ENCODE data around the gene ZNF213.

Gene ZNF213

GRCh38 chr16:3101841-3102470, 32.9 kb upstream of the ZNF213 start:
- no peak for DNase-seq

- peak; percentile 96 for DNase-seq
Measured at GRCh38 chr16:3106205-3106928, 28.5 kb upstream of the ZNF213 start.

- DNase-seq, result peak; percentile 85
Measured at GRCh38 chr16:3112058-3112880, 22.6 kb upstream of the ZNF213 start, which contains the start of gene ZNF205. ZNF205 (plus strand) TSS chr16:3112586; CDS start chr16:3113431, 845 bp downstream.

- peak; percentile 69 for DNase-seq
Measured at GRCh38 chr16:3112881-3113574, 21.8 kb upstream of the ZNF213 start.

- no peak for DNase-seq
Measured at GRCh38 chr16:3113765-3114479, 20.9 kb upstream of the ZNF213 start.

- DNase-seq, result no peak
Measured at GRCh38 chr16:3115003-3115402, 19.8 kb upstream of the ZNF213 start.

- DNase-seq, result no peak
Measured at GRCh38 chr16:3115561-3115960, 19.3 kb upstream of the ZNF213 start.

- no peak for DNase-seq
Measured at GRCh38 chr16:3118204-3118790, 16.5 kb upstream of the ZNF213 start.

GRCh38 chr16:3118846-3119245, 16.0 kb upstream of the ZNF213 start:
- no peak for DNase-seq

- DNase-seq, result no peak
Measured at GRCh38 chr16:3119286-3119685, 15.5 kb upstream of the ZNF213 start.

GRCh38 chr16:3119701-3120408, 15.0 kb upstream of the ZNF213 start:
- peak; percentile 15 for DNase-seq

- no peak for DNase-seq
Measured at GRCh38 chr16:3120435-3120834, 14.4 kb upstream of the ZNF213 start.

- DNase-seq, result peak; percentile 77
Measured at GRCh38 chr16:3121851-3122467, 12.9 kb upstream of the ZNF213 start.

GRCh38 chr16:3122926-3123570, 11.8 kb upstream of the ZNF213 start:
- DNase-seq, result no peak

GRCh38 chr16:3123986-3124886, 10.6 kb upstream of the ZNF213 start:
- DNase-seq, result peak; percentile 98

- DNase-seq, result no peak
Measured at GRCh38 chr16:3127745-3128144, 7.1 kb upstream of the ZNF213 start.

GRCh38 chr16:3129137-3130131, 5.4 kb upstream of the ZNF213 start:
- DNase-seq, result peak; percentile 82
